Anterior cingulate cortex (tissue), 58 donors: ENCODE measurements around the gene CYFIP1.
"Not testable (repeated sequence)": the region's sequence is repeated elsewhere in the genome, so short reads cannot be mapped to it uniquely, and the experiment has no call there.

Source experiments
- DNase-seq, 58 donors: peaks; one replicate each; lab custom pipeline; 2025; lab: John Stamatoyannopoulos, UW

The CYFIP1 gene

DNA sequence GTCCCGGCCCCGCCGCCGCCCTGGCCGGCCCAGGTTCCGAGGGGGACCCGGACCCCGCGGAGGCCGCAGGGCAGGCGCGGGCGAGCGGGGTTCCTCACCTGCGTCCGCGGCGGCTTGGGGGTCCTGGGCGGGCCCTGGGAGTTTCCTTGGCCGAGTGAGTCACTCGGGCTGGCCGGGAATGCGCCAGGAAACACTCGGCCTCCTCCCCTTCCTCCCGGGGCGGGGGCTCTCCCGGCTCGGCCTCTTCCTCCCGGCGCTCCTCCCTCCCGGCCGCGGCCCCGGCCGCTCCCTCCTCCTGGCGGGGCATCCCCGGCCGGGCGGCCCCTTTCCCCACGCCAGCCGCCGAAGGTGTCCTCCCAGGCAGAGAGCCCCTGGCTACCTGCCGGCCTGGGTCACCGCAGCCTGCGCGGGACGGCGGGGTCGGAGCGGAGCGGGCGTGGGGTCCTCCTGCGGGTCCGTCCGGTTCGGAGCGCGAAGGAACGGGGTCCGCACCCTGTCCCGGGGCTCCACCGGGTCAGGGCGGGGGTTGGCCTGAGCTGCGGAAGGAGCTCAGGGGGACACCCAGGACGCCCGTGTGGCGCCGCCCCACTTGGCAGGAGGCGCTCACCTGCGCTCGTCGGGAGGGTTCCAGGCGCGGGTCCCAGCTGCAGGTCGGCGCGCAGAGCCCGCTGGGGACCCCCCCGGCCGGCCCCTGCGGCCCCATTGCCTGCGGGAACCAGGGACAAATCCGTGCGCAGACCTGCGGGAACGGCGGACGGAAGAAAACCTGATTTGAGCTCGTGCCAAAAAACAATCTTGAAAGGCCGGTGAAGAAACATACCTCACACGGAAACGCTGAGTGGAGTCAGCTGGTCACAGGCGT is at the start of gene CYFIP1:
Gene CYFIP1 (minus strand): TSS at position 180 of the 862 bp plus-strand sequence. CDS start 33,083 bp downstream, outside the sequence.
- peak in 41 of 58 donors; percentile 17 to 67 (median 43) for DNase-seq

DNA sequence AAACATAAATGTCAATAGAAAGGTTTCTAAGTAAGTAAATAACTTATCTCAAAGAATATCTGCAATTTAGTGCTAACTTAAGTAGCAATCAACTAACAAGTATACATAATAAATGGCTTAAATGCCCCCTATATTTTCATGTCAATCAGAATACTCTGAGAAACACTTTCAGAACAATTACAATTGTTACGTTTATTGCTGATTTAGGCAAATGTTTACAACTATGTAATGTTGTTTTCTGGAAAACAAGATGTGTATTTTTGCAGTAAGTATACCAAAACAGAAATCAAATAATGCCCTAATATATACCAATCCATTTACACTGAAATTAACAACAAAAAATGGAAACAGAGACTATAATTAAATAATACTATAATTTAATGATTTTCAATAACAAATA is 46.0 kb upstream of the CYFIP1 start:
- no peak for DNase-seq

DNA sequence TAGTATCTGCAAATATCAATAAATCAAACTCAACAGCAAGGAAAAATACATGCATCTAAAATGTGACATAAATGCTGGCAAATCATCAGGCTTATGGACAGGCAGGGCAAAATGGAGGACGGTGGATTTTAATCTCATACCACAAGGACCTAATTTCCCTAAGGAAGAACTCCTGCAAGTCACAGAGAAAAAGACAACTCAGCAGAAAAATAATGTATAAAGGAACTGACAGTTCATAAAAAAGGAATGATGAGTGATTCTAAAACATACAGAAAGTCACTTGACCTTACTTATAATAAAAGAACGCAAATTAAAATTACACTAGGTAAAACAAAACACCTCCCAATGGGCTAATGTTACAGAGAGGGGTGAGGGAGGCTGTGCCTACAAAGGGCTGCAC is 42.0 kb upstream of the CYFIP1 start:
- no peak for DNase-seq

DNA sequence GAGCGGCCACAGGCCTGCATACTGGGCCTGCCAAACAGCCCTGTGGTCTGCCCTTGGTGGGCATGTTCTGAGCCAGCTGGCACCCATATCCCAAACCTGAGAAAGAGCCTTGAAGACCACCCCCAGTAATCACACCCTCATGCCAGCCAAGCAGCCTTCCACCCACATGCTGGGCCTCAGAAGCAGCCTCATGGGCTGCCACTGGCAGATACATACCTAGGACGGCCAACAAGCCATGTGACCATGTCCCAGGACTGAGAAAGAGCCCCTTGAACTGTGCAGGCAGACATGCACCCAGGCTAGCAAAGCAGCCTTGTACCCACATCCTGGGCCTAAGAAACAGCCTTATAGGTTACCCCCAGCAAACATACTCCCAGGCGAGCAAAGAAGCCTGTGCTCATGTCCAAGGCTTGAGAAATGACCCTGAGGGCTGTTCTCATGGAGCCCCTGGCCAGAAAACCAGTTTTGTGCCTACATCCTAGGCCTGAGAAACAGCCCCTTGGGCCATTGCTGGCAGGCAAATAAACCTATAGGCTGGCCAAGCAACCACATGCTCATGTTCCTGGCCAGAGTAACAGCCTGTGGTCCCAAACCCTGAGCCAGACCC is 34.3 kb upstream of the CYFIP1 start:
- no peak for DNase-seq

GRCh38 chr15:23013681-23014080 is 33.5 kb upstream of the CYFIP1 start:
- DNase-seq, result no peak

DNA sequence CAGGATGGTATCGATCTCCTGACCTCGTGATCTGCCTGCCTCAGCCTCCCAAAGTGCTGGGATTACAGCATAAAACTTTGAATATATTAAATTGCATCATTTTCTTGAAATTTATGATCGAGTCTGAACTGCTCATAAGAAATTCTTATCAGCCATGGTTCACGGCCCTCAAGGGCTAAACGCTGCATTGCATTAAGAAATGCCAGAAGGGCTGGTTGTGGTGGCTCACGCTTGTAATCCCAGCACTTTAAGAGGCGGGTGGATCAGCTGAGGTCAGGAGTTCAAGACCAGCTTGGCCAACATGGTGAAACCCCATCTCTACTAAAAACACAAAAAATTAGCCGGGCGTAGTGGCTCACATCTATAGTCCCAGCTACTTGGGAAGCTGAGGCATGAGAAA is 32.4 kb upstream of the CYFIP1 start:
- DNase-seq, result not testable (repeated sequence)

- DNase-seq, result no peak
Measured at GRCh38 chr15:23003736-23004135, 23.6 kb upstream of the CYFIP1 start.

DNA sequence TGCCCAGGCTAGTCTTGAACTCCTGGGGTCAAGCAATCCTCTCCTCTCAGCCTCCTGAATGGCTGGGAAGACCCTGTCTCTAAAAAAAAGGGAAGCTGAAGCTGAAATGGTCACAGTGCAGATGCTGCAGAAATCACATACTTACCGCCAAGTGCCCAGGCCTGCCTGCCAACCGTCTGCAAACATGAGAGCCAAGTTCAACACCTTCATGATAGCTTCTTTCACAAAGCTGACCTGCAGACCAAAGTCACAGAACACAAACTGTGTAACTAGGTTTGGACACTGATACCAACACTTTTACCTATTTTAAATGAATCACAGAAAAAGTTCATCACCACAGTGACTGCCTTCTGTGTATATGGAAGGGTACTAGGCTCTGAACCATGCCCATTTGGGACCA is 22.8 kb upstream of the CYFIP1 start:
- DNase-seq, result no peak

- no peak for DNase-seq
Measured at GRCh38 chr15:22995795-22996194, 15.6 kb upstream of the CYFIP1 start.

- no peak for DNase-seq
Measured at GRCh38 chr15:22992024-22992326, 11.8 kb upstream of the CYFIP1 start.

- no peak for DNase-seq
Measured at GRCh38 chr15:22989576-22990477, 9.7 kb upstream of the CYFIP1 start.

GRCh38 chr15:22988811-22989210 is 8.6 kb upstream of the CYFIP1 start:
- no peak for DNase-seq

DNA sequence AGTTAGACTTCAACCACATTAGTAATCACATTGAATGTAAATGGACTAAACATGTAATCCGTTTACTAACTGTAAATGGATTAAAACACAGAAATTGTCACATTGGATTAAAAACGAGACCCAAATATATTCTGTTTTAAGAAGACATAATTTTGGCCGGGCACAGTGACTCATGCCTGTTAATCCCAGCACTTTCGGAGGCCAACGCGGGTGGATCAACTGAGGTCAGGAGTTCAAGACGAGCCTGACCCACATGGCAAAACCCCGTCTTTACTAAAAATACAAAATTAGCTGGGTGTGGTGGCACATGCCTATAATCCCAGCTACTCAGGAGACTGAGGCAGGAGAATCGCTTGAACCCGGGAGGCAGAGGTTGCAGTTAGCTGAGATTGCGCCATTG is 1.8 kb upstream of the CYFIP1 start:
- not testable (repeated sequence) for DNase-seq

DNA sequence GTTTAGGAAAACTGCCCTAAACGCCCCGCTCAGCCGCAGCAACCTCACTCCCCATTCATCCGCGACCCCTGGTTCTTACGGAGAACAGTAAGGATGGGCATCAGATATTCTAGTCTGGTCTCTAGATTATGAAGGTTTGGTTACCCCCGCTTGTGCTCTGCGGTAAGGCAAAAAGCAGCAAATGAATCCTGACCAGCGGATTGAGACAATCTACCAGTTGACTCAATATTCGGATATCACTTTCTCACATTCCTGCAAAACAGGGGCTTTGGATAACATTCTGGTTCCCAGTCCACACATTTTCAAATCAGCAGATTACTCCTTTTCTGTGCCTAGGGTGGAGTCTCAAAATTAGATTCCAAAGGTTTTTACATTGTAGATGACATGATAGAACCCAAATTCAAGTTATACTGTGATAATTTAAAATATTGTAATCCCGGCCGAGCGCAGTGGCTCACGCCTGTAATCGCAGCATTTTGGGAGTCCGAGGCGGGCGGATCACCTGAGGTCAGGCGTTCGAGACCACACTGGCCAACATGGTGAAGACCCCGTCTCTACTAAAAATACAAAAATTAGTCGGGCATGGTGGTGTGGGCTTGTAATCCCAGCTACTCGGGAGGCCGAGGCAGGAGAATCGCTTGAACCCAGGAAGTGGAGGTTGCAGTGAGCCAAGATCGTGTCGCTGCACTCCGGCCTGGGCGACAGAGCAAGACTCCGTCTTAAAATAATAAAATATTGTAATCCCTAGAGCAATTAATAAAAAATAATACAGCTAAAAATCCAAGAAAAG is 1.1 kb upstream of the CYFIP1 start:
- DNase-seq, result no peak

DNA sequence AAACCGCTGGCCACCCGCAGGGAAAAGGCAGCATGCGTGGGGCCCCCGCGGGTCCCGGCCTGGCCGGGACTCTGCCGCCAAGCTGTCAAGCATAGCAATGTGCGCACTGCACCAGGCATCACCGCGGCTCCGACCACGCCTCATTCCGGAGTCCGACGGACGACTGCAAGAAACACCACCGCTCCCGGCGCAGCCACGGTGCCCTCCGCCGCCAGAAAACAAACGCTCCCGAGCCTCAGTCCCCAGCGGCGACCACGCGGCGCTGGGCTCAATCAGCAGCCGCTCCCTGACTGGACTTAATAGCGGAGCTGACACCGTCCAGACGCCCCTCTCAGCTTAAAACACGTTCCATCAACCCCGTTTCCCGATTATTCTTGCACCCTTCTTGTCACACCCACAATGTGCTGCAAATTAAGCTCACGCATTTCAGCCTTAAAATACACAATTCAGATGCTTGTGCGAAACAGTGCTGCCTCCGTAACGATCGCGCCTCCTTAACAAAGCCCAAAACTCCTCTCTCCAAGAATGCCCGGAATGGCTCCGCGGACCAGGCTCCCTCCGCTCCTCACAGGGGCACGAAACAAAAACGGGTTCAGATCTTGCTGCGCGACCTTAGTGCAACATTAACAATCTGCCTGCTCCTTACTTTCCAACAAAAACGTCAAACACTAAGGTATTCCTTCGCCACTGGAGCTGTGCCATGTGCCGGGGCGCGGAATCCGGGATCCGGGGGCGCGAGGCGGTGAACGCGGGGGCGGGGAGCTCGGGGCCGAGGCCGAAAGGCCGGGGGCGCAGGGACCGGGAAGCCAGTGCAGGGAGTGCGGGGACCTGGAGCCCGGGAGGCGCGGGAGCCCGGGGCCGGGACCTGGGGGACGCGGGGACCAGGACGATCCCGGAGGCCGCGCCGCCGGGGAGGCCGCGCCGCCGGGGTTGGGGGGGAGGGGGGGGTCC is 655 bp downstream of the CYFIP1 start:
- peak in 15 of 58 donors; percentile 14 to 61 (median 41) for DNase-seq

DNA sequence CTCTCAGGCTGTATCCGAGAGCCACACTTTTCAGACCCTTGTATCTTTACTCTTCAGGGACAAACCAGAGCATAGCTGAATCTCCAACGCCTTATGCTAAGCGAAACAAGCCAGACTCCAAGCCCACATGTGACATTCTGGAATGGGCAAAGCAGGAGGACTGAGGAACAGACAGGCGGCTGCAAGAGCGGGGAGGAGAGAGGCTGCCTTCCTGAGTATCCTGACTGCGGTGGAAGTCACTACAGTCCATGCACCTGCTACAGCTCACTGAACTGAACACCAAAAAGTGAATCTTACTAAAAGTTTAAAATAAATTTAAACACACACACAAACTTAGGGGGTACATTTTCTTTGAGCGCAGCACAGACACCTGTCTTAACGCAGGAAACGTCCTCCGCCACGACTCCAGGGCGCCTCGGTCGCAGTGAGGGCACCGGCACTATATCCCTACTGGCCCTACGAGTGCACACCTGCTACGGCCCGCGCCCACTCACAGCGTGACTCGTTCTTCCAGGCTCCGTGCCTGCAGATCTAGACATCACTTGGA is 1.4 kb downstream of the CYFIP1 start:
- DNase-seq, result peak in 2 of 58 donors; percentile 28 to 49

GRCh38 chr15:22974745-22975144 is 5.4 kb downstream of the CYFIP1 start:
- DNase-seq, result peak in 2 of 58 donors; percentile 30 to 35

DNA sequence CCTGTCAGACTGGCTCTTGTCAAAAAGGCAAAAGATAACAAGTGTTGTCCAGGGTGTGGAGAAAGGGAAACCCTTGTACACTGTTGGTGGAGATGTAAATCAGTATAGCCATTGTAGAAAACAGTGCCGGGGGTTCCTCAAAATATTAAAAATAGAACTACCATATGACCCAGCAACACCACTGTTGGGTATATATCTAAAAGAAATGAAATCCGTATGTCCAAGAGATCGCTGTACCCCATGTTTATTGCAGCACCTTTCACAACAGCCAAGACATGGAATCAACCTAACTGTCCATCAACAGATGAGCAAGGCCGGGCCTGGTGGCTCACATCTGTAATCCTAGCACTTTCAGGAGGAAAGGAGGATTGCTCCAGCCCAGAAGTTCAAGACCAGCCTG is 6.2 kb downstream of the CYFIP1 start:
- DNase-seq, result no peak

DNA sequence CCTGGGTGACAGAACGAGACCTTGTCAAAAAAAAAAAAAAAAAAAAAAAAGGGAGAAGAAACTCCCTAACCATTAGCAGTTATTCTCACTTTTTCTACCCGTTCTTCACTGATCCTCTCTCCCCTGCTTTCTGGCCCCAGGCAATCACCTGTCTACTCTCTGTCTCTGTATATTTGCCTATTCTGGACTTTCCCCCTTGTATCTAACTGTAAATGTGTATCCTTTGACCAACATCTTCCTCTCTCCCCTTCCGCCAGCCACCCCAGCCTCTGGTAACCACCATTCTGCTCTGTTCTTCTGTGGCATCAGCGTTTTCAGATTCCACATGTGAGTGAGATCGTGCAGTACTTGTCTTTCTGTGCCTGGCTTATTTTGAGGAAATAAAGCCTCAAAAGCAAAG is 6.9 kb downstream of the CYFIP1 start:
- no peak for DNase-seq
